A549 treated with AZD2906 at 1 μM for 4 hours (cell line): ENCODE data around the gene ELMOD2. TPM values are rescaled to one million over a fixed set of nuclear protein-coding genes. Genes with fewer than 3 reads are reported as not detected.

Experiments used
- total RNA-seq: library from RNA; stranded (reverse); fragments of 200-300 nt; extraction: Qiagen RNA extraction; gene quantifications from 5 replicates; pipeline ENCODE4 v1.2.3, GENCODE V29; 2022

The ELMOD2 gene
- total RNA-seq = 7.1 to 11.5 TPM (median 9.3 TPM) in 5 replicates

GRCh38 chr4:140523857-140524742, at the start of gene ELMOD2:
TSS of gene ELMOD2 (plus strand) at chr4:140524168. CDS start at chr4:140525429, 1,261 bp downstream.

GRCh38 chr4:140497747-140498636, 26.0 kb upstream of the ELMOD2 start, which contains the start of gene MGAT4D:
TSS of gene MGAT4D (minus strand) at chr4:140498293. CDS start at chr4:140498222, 71 bp downstream.

GRCh38 chr4:140568507-140569306, 44.7 kb downstream of the ELMOD2 start, which contains the start of gene UCP1:
TSS of gene UCP1 (minus strand) at chr4:140568961. CDS start at chr4:140568729, 232 bp downstream.

Other genes starting within 250 kb of the ELMOD2 start
- gene SCOC, start 150.5 kb upstream of the ELMOD2 start, total RNA-seq = 25.4 to 34.7 TPM (median 31.2 TPM) in 5 replicates
- 4.5 to 6.3 TPM (median 5.0 TPM) in 5 replicates for gene CLGN, start 96.5 kb upstream of the ELMOD2 start, total RNA-seq
- not detected in 5 replicates for gene MGAT4D, start 25.9 kb upstream of the ELMOD2 start, total RNA-seq
- 0.03 to 0.14 TPM (median 0.05 TPM) in 4 of 5 replicates, not detected in the other for gene UCP1, start 44.8 kb downstream of the ELMOD2 start, total RNA-seq
- 5.4 to 6.6 TPM (median 6.5 TPM) in 5 replicates for gene TBC1D9, start 232.2 kb downstream of the ELMOD2 start, total RNA-seq